HepG2 (cell line): Measurements from ENCODE around the gene FIBCD1. TPM values are rescaled to one million over a fixed set of nuclear protein-coding genes. Genes with fewer than 3 reads are reported as not detected.
A peak's percentile ranks its signal among the peaks of the same experiment; 100 is the strongest.

ENCODE experiments used
- ATAC-seq: fragments of 200-7000 bp; cut with Tn5 transposase; 3 replicates; pipeline ENCODE4 v1.9.1; 2020; ENCODE audit warnings: mild to moderate bottlenecking, moderate library complexity
- BruUV-seq: library from RNA; stranded (reverse); fragments of 400-500 nt; replicated peaks from 2 replicates; lab custom pipeline; 2021; lab: Mats Ljungman, UMichigan
- CTCF ChIA-PET: fragments of 300-600 bp; formaldehyde crosslinking; extraction: SDS; loops from one replicate; lab custom pipeline; 2021; ENCODE audit warnings: low total read pairs, inconsistent platforms, low intra/inter-chr PET ratio; lab: Yijun Ruan, JAX
- POLR2A ChIA-PET: fragments of 350-600 bp; sonication (Branson Sonifier 250); formaldehyde crosslinking; loops from one replicate; lab custom pipeline; 2020; ENCODE audit warnings: antibody characterized with exemption, inconsistent platforms; lab: Yijun Ruan, JAX
- DNase-seq: peaks from one replicate; pipeline ENCODE4 v3.0.0-alpha.2; 2015; ENCODE audit warnings: low spot score
- FAIRE-seq: peaks from 3 replicates; lab custom pipeline; 2011; peaks lifted over from hg19 to GRCh38; lab: Jason Lieb, UNC
- H2AFZ ChIP-seq: one replicate; pipeline ENCODE4 v1.6.1; 2011; ENCODE audit warnings: low read length, inconsistent platforms
- H3K27ac ChIP-seq: fragments of 300-600 bp; 3 replicates; pipeline ENCODE4 v1.8.0; 2011; ENCODE audit warnings: mixed run types, mild to moderate bottlenecking, mixed read lengths, low read length, inconsistent platforms; ENCODE audit not compliant: insufficient read depth; ENCODE audit errors: extremely low read length
- H3K27me3 ChIP-seq, 2 experiments: fragments of 200-600 bp in 1 of 2; 2 replicates in 1 of 2; 3 replicates in 1 of 2; pipeline versions ENCODE4 v1.6.0 to v1.8.0; 2011; ENCODE audit warnings: low read length in 2 of 2, mild to moderate bottlenecking in 2 of 2, moderate library complexity in 2 of 2, inconsistent platforms in 1 of 2; ENCODE audit not compliant: insufficient read depth in 2 of 2, control insufficient read depth in 1 of 2
- H3K36me3 ChIP-seq, 2 experiments: fragments of 200-600 bp in 1 of 2; replicated peaks in 1 of 2; 2 replicates in 1 of 2; 3 replicates in 1 of 2; pipeline versions ENCODE4 v1.5.1 to v1.8.0; 2011; ENCODE audit warnings: low read length in 2 of 2, inconsistent platforms in 1 of 2; ENCODE audit not compliant: insufficient read depth in 2 of 2, control insufficient read depth in 1 of 2
- H3K4me1 ChIP-seq: 2 replicates; pipeline ENCODE4 v1.5.1; 2012; ENCODE audit warnings: low read length, inconsistent platforms; ENCODE audit not compliant: insufficient read depth
- H3K4me2 ChIP-seq: 2 replicates; pipeline ENCODE4 v1.6.0; 2011; ENCODE audit warnings: low read depth, low read length, inconsistent platforms
- H3K4me3 ChIP-seq, 3 experiments: fragments of 200-600 bp in 1 of 3; sonication (generic), shearing (Covaris generic) in 1 of 3; replicated peaks in 1 of 3; 2 replicates each; pipeline ENCODE4 v1.5.1; 2011 to 2016; ENCODE audit warnings: low read length in 3 of 3, inconsistent platforms in 2 of 3, low read depth in 2 of 3, mild to moderate bottlenecking in 2 of 3, control low read depth in 1 of 3, mixed read lengths in 1 of 3; ENCODE audit not compliant: insufficient read depth in 1 of 3
- H3K79me2 ChIP-seq: one replicate; pipeline ENCODE4 v1.6.1; 2011; ENCODE audit warnings: low read length, inconsistent platforms; ENCODE audit not compliant: insufficient read depth
- H3K9ac ChIP-seq: 2 replicates; pipeline ENCODE4 v1.6.0; 2011; ENCODE audit warnings: mild to moderate bottlenecking, low read depth, low read length, inconsistent platforms; ENCODE audit not compliant: insufficient read depth
- H3K9me3 ChIP-seq: 2 replicates; pipeline ENCODE4 v1.5.1; 2012; ENCODE audit warnings: mild to moderate bottlenecking, low read length
- H4K20me1 ChIP-seq: 2 replicates; pipeline ENCODE4 v1.6.0; 2011; ENCODE audit warnings: inconsistent platforms, mild to moderate bottlenecking, low read length, moderate library complexity; ENCODE audit not compliant: insufficient read depth
- CEBPB ChIP-seq: IDR thresholded peaks from 2 replicates; pipeline ENCODE4 v1.6.1; 2011; ENCODE audit warnings: low read depth, low read length, improper control_type of control experiment, borderline replicate concordance
- FOXJ3 ChIP-seq: sonication (generic); formaldehyde crosslinking; IDR thresholded peaks from 2 replicates; pipeline ENCODE4 v1.4.0; 2020; ENCODE audit warnings: missing genetic modification reagents, mild to moderate bottlenecking, borderline replicate concordance
- RARG ChIP-seq: sonication (generic); formaldehyde crosslinking; IDR thresholded peaks from 2 replicates; pipeline ENCODE4 v1.4.0; 2020; ENCODE audit warnings: low read depth, mild to moderate bottlenecking, missing genetic modification reagents
- ZBTB21 ChIP-seq: sonication (generic); formaldehyde crosslinking; IDR thresholded peaks from 2 replicates; pipeline ENCODE4 v1.4.0; 2020; ENCODE audit warnings: missing genetic modification reagents
- ZNF12 ChIP-seq: sonication (generic); formaldehyde crosslinking; IDR thresholded peaks from 2 replicates; pipeline ENCODE4 v1.5.0; 2020; ENCODE audit warnings: missing genetic modification reagents
- ZNF441 ChIP-seq: sonication (generic); formaldehyde crosslinking; IDR thresholded peaks from 2 replicates; pipeline ENCODE4 v1.7.0; 2021; ENCODE audit warnings: missing genetic modification reagents, borderline replicate concordance
- ZNF629 ChIP-seq: sonication (generic); formaldehyde crosslinking; conservative IDR thresholded peaks from 2 replicates; pipeline ENCODE4 v1.5.0; 2020; ENCODE audit warnings: missing genetic modification reagents
- WGBS: methylation state at CpG from one replicate; pipeline ENCODE4 v1.1.6; 2017; ENCODE audit warnings: low lambda C conversion rate; 5-methylcytosine and 5-hydroxymethylcytosine counted together
- in situ Hi-C: cut with HindIII; loops from 2 replicates; pipeline ENCODE4 v1.10.0; 2017; ENCODE audit warnings: low pct_unique_long_range_greater_than_20kb; ENCODE audit not compliant: extremely low pct_ligation_motif_present
- intact Hi-C: fragments of 100-400 bp; cut with micrococcal nuclease; formaldehyde crosslinking; loops from one replicate; pipeline ENCODE4 v1.10.0; 2022; ENCODE audit not compliant: unreplicated experiment
- polyA plus RNA-seq, 8 experiments: library from polyadenylated mRNA; depleted of rRNA in 3 of 8; stranded (reverse) in 7 of 8; unstranded in 1 of 8; fragments of >200 nt; fragmentation: Illumina TruSeq in 4 of 8; extraction: Trizol in 4 of 8; gene quantifications; 2 replicates each; pipeline versions ENCODE4 v1.2.1 to v1.2.3, GENCODE V29; 2011 to 2016; ENCODE audit warnings: low read depth in 4 of 8, missing spikeins in 1 of 8, mixed read lengths in 1 of 8; ENCODE audit not compliant: insufficient read depth in 1 of 8
- total RNA-seq, 5 experiments: library from RNA; depleted of rRNA; stranded (reverse); fragments of >200 nt; fragmentation: Illumina TruSeq; extraction: Trizol; gene quantifications; 2 replicates each; pipeline ENCODE4 v1.2.3, GENCODE V29; 2016; ENCODE audit warnings: low read depth in 1 of 5
- TF ChIP-seq, protein P1 (sequence below): fragments of 450-650 bp; IDR thresholded peaks from 2 replicates; pipeline ENCODE4 v1.6.1; 2016
- TF ChIP-seq, protein P2 (sequence below): sonication (generic); formaldehyde crosslinking; IDR thresholded peaks from 2 replicates; pipeline ENCODE4 v1.4.0; 2020; ENCODE audit warnings: mild to moderate bottlenecking, missing genetic modification reagents

Gene FIBCD1
- total and polyA plus RNA-seq, 2 of the 13 experiments (the other 11 are each of a cell fraction or from before 2014, with no cell fraction given): 0.55 to 0.89 TPM

DNA sequence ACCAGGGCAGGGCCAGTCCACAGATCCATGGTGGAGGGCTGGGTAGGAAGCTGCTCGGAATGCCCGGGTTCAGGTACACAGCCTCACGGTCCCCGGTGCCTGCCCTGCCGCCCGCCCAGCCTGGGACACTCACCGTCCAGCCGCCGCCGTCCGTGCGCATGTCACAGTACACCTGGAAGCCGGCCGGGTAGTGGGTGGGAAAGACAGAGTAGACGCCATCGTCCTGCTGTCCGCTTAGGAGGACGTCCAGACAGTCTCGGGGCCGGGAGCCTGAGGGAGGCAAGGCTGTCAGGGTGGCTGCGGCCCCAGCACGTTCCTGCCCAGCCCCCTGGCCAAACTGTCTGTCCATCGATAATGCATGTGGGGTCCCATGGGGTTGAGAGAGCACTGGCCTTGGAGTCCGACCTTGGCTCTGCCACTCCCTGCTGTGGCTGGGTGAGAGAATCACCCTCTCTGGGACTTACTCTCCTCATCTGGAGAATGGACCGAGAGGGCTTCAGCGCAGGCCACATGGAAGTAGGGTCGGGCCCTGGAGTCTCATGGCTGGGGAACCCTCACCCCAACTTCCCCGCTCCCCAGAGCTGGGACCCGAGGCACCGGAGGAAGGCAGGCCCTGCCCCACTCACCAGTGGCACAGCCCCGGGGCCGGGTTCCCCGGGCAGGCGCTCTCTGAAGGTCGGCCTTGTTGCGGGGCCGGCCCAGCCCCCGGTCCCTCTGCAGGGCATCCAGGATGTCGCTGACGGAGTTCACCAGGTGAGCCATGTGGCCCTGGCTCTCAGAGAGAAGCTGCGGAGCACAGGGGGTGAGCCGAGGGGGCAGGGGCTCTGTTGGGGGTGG is 15.2 kb downstream of the FIBCD1 start:
- no peak for FAIRE-seq

More for the DNA sequence above, 15.2 kb downstream of the FIBCD1 start:
- BruUV-seq: no TSS peak
- Histone ChIP-seq H3K4me2 (no peak overlapping the region), H4K20me1 (no peaks in the 10 kb centered on the region), H3K36me3 (no peaks in the 10 kb centered on the region), H3K4me1 (peaks cover 32% of the 10 kb centered on the region), H3K27ac (no peak overlapping the region), H3K9me3 (no peaks in the 10 kb centered on the region), H3K4me3 (no peak overlapping the region), H3K79me2 (no peaks in the 10 kb centered on the region), H2AFZ (no peak overlapping the region)
- ATAC-seq (no peak; the same call in 1 of the 3 replicates), DNase-seq (no peak)
- WGBS: 0% methylated on average over 1 of the region's 42 CpGs
- TF ChIP-seq, protein P1, sequence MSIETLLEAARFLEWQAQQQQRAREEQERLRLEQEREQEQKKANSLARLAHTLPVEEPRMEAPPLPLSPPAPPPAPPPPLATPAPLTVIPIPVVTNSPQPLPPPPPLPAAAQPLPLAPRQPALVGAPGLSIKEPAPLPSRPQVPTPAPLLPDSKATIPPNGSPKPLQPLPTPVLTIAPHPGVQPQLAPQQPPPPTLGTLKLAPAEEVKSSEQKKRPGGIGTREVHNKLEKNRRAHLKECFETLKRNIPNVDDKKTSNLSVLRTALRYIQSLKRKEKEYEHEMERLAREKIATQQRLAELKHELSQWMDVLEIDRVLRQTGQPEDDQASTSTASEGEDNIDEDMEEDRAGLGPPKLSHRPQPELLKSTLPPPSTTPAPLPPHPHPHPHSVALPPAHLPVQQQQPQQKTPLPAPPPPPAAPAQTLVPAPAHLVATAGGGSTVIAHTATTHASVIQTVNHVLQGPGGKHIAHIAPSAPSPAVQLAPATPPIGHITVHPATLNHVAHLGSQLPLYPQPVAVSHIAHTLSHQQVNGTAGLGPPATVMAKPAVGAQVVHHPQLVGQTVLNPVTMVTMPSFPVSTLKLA: no peak
- no peak for TF ChIP-seq FOXJ3
- TF ChIP-seq ZNF441 (CRISPR knock-in tag): no peak
- TF ChIP-seq, protein P2, sequence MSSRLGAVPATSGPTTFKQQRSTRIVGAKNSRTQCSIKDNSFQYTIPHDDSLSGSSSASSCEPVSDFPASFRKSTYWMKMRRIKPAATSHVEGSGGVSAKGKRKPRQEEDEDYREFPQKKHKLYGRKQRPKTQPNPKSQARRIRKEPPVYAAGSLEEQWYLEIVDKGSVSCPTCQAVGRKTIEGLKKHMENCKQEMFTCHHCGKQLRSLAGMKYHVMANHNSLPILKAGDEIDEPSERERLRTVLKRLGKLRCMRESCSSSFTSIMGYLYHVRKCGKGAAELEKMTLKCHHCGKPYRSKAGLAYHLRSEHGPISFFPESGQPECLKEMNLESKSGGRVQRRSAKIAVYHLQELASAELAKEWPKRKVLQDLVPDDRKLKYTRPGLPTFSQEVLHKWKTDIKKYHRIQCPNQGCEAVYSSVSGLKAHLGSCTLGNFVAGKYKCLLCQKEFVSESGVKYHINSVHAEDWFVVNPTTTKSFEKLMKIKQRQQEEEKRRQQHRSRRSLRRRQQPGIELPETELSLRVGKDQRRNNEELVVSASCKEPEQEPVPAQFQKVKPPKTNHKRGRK (CRISPR knock-in tag): no peak
- no peak for TF ChIP-seq ZNF12 (CRISPR knock-in tag)
- peak; percentile 54 for TF ChIP-seq ZNF629 (CRISPR knock-in tag)
- TF ChIP-seq RARG (CRISPR knock-in tag): no peak
- no peak for TF ChIP-seq ZBTB21 (CRISPR knock-in tag)
- peak; percentile 2; the same call in 1 of the 2 replicates for TF ChIP-seq CEBPB
- TF ChIP-seq, all 625 proteins: peak for 2
- in situ Hi-C loops: no loop called here
- POLR2A ChIA-PET: no interaction called here
- peaks cover 36 to 98% of the 10 kb centered on the region in 2 experiments for H3K27me3 ChIP-seq
- CTCF ChIA-PET: no interaction called here
- no peak overlapping the region for H3K9ac ChIP-seq
- intact Hi-C loops: no loop called here
